ENCODE measurements around the gene ZNF516.

The ZNF516 gene

GRCh38 chr18:76398896-76399612 is 96.0 kb downstream of the ZNF516 start:
- H3K4me1 ChIP-seq (ENCODE audit: control insufficient read depth, insufficient read depth, low read length): peaks cover 4% of the 10 kb centered on the region; the same call in 1 of the 2 replicates
- ChIA-PET POLR2A (interaction anchor here (0.6 to 0.7 kb wide), 2 partner anchors 94 to 126 kb away, joined by 3 to 4 read pairs; no protein-coding TSS in a partner anchor), CTCF (interaction anchor here (0.6 to 5.6 kb wide), 59 partner anchors 9 to 1245 kb away, joined by 3 to 99 read pairs (median 4); no protein-coding TSS in a partner anchor)
- no peaks in the 10 kb centered on the region for H3K9me3 ChIP-seq (ENCODE audit: control insufficient read depth, insufficient read depth, low read depth, low read length)
- peaks cover 0 to under 1% of the 10 kb centered on the region in 2 experiments; a peak in 1 of 3 replicates for H3K36me3 ChIP-seq (ENCODE audit: control insufficient read depth in 2 of 2, insufficient read depth in 1 of 2, low read length in 2 of 2)
- no peak overlapping the region for H3K4me3 ChIP-seq (ENCODE audit: low read depth, low read length)
- H3K27ac ChIP-seq (ENCODE audit: extremely low read depth, low read depth, low read length): no peak overlapping the region
- no peak for TF ChIP-seq ZBTB1 (tag by site-specific recombination; IDR thresholded peaks at IDR 0.05)
- TF ChIP-seq OSR2 (tag by site-specific recombination; IDR thresholded peaks at IDR 0.05): no peak
- TF ChIP-seq ZBTB21 (tag by site-specific recombination; IDR thresholded peaks at IDR 0.05): no peak
- no peak for TF ChIP-seq ZNF335 (tag by site-specific recombination; conservative IDR thresholded peaks at IDR 0.05)
- TF ChIP-seq ZBTB10 (tag by site-specific recombination; IDR thresholded peaks at IDR 0.05): no peak
- no peak for TF ChIP-seq ZNF830 (tag by site-specific recombination; IDR thresholded peaks at IDR 0.05; ENCODE audit: low read depth)
- TF ChIP-seq ZNF488 (tag by site-specific recombination; IDR thresholded peaks at IDR 0.05): no peak
- TF ChIP-seq GLIS2 (tag by site-specific recombination; IDR thresholded peaks at IDR 0.05): peak; percentile 57
- 0 out of 2 replicates have a peak, but pooled peaks have one; percentile 13 for TF ChIP-seq FEZF1 (tag by site-specific recombination; IDR thresholded peaks at IDR 0.05)
- TF ChIP-seq ZFP69B (tag by site-specific recombination; IDR thresholded peaks at IDR 0.05): no peak
- no peak for TF ChIP-seq ZNF561 (tag by site-specific recombination; IDR thresholded peaks at IDR 0.05; ENCODE audit: borderline replicate concordance)
- peak; percentile 81 for TF ChIP-seq CTCF (tag by site-specific recombination; IDR thresholded peaks at IDR 0.05)
- peak; percentile 86 for TF ChIP-seq ZNF341 (tag by site-specific recombination; IDR thresholded peaks at IDR 0.05; ENCODE audit: low read depth)
- no peak for TF ChIP-seq ZNF610 (tag by site-specific recombination; IDR thresholded peaks at IDR 0.05; ENCODE audit: borderline replicate concordance)
- peak; percentile 53; the same call in 1 of the 2 replicates for TF ChIP-seq ZSCAN30 (tag by site-specific recombination; IDR thresholded peaks at IDR 0.05)
- TF ChIP-seq GLIS1 (tag by site-specific recombination; IDR thresholded peaks at IDR 0.05): peak; percentile 90
- TF ChIP-seq ZNF654 (tag by site-specific recombination; IDR thresholded peaks at IDR 0.05; ENCODE audit: low read depth): peak; percentile 83
- TF ChIP-seq ZNF837 (tag by site-specific recombination; IDR thresholded peaks at IDR 0.05): no peak
- no peak for TF ChIP-seq ZNF274 (IDR thresholded peaks at IDR 0.05; ENCODE audit: low read length)
- TF ChIP-seq ZNF274 (tag by site-specific recombination; IDR thresholded peaks at IDR 0.05; ENCODE audit: borderline replicate concordance): no peak
- TF ChIP-seq ZNF518A (tag by site-specific recombination; conservative IDR thresholded peaks at IDR 0.05; ENCODE audit: low read depth): no peak
- no peak for TF ChIP-seq ZNF121 (tag by site-specific recombination; IDR thresholded peaks at IDR 0.05)
- peak; percentile 36; the same call in 1 of the 2 replicates for TF ChIP-seq ZNF501 (tag by site-specific recombination; IDR thresholded peaks at IDR 0.05)
- TF ChIP-seq ZNF404 (tag by site-specific recombination; IDR thresholded peaks at IDR 0.05): no peak
- no peak for TF ChIP-seq ZBTB8A (tag by site-specific recombination; IDR thresholded peaks at IDR 0.05)
- no peak for TF ChIP-seq ZNF596 (tag by site-specific recombination; IDR thresholded peaks at IDR 0.05)
- TF ChIP-seq ZNF530 (tag by site-specific recombination; IDR thresholded peaks at IDR 0.05; ENCODE audit: low read depth): no peak
- no peak for TF ChIP-seq ZNF580 (tag by site-specific recombination; IDR thresholded peaks at IDR 0.05)

All from HEK293 (cell line).